ENCODE data around the gene CLMN. TPM values are rescaled to one million over a fixed set of nuclear protein-coding genes. Genes with fewer than 3 reads are reported as not detected.

CLMN gene
- total RNA-seq, 1 donor from 2014 or later = 6.3 TPM

GRCh38 chr14:95345032-95345431, 25.3 kb upstream of the CLMN start:
- TF ChIP-seq, protein P1, sequence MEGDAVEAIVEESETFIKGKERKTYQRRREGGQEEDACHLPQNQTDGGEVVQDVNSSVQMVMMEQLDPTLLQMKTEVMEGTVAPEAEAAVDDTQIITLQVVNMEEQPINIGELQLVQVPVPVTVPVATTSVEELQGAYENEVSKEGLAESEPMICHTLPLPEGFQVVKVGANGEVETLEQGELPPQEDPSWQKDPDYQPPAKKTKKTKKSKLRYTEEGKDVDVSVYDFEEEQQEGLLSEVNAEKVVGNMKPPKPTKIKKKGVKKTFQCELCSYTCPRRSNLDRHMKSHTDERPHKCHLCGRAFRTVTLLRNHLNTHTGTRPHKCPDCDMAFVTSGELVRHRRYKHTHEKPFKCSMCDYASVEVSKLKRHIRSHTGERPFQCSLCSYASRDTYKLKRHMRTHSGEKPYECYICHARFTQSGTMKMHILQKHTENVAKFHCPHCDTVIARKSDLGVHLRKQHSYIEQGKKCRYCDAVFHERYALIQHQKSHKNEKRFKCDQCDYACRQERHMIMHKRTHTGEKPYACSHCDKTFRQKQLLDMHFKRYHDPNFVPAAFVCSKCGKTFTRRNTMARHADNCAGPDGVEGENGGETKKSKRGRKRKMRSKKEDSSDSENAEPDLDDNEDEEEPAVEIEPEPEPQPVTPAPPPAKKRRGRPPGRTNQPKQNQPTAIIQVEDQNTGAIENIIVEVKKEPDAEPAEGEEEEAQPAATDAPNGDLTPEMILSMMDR (IDR thresholded peaks at IDR 0.05) = no peak
- TF ChIP-seq EZH2phosphoT487 (IDR thresholded peaks at IDR 0.05) (no peak), EZH2 (IDR thresholded peaks at IDR 0.05) (no peak)
- H3F3A ChIP-seq (ENCODE audit: low read depth) = no peaks in the 10 kb centered on the region
- H3K9me3 Mint-ChIP-seq = no peaks in the 10 kb centered on the region
- H3K27ac ChIP-seq = no peak overlapping the region
- H3K9ac ChIP-seq = no peak overlapping the region
- no peak overlapping the region for H3K27ac Mint-ChIP-seq
- H3K4me2 ChIP-seq = no peak overlapping the region
- H3K27me3 Mint-ChIP-seq (ENCODE audit: insufficient read depth, low read depth) = peaks cover 7% of the 10 kb centered on the region
- no peaks in the 10 kb centered on the region for H3K4me1 Mint-ChIP-seq
- H3K36me3 Mint-ChIP-seq = no peaks in the 10 kb centered on the region
- no peaks in the 10 kb centered on the region for H3K27me3 ChIP-seq
- H2AFZ ChIP-seq (replicated peaks) = no peak overlapping the region
- no peaks in the 10 kb centered on the region for H3K4me1 ChIP-seq
- DNase-seq (ENCODE audit: low spot score) = no peak
- no peaks in the 10 kb centered on the region for H4K20me1 ChIP-seq (ENCODE audit: low read depth)
- H3K4me3 ChIP-seq = no peak overlapping the region
- no peak overlapping the region for H3K4me3 Mint-ChIP-seq
- H3K9me3 ChIP-seq (ENCODE audit: low read depth) = no peaks in the 10 kb centered on the region
- H3K79me2 ChIP-seq (ENCODE audit: low read depth) = no peaks in the 10 kb centered on the region
- no peaks in the 10 kb centered on the region for H3K36me3 ChIP-seq

DNA sequence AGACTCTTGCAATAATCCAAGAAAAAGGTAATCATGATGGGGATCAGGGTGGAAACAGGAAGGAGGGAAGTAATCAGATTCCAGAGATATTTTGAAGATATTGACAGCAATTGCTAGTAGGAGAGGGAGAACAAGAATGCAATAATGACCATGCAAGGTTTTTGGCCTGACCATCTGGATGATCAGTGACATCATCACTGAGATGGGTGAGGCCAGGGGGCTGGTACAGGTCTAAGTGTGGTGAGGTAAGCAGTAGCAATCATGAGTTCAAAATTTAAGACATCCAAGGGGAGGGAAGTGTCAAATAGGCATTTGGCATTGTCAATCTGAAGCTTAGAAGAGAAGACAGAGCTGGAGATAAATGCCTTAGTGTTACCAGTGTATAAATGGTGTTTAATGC, 24.8 kb upstream of the CLMN start:
- Histone ChIP-seq H3K4me3 (no peak overlapping the region), H3F3A (ENCODE audit: low read depth) (no peaks in the 10 kb centered on the region), H3K9ac (no peak overlapping the region), H3K4me2 (no peak overlapping the region), H3K27ac (no peak overlapping the region), H2AFZ (replicated peaks) (no peak overlapping the region), H3K4me1 (no peaks in the 10 kb centered on the region), H4K20me1 (ENCODE audit: low read depth) (no peaks in the 10 kb centered on the region), H3K27me3 (no peaks in the 10 kb centered on the region), H3K79me2 (ENCODE audit: low read depth) (no peaks in the 10 kb centered on the region), H3K9me3 (ENCODE audit: low read depth) (no peaks in the 10 kb centered on the region), H3K36me3 (no peaks in the 10 kb centered on the region)
- Mint-ChIP-seq H3K27me3 (ENCODE audit: insufficient read depth, low read depth) (peaks cover 7% of the 10 kb centered on the region), H3K4me1 (no peaks in the 10 kb centered on the region), H3K4me3 (no peak overlapping the region), H3K9me3 (no peaks in the 10 kb centered on the region), H3K36me3 (no peaks in the 10 kb centered on the region), H3K27ac (no peak overlapping the region)
- DNase-seq (ENCODE audit: low spot score) = no peak
- no peak for TF ChIP-seq EZH2 (IDR thresholded peaks at IDR 0.05)
- TF ChIP-seq EZH2phosphoT487 (IDR thresholded peaks at IDR 0.05) = no peak
- TF ChIP-seq, protein P1 (IDR thresholded peaks at IDR 0.05) = no peak

- Histone ChIP-seq H3F3A (ENCODE audit: low read depth) (no peaks in the 10 kb centered on the region), H3K4me2 (no peak overlapping the region), H3K27me3 (no peaks in the 10 kb centered on the region), H3K79me2 (ENCODE audit: low read depth) (no peaks in the 10 kb centered on the region), H3K9me3 (ENCODE audit: low read depth) (no peaks in the 10 kb centered on the region), H3K4me3 (no peak overlapping the region), H2AFZ (replicated peaks) (no peak overlapping the region), H3K9ac (no peak overlapping the region), H3K4me1 (no peaks in the 10 kb centered on the region), H4K20me1 (ENCODE audit: low read depth) (no peaks in the 10 kb centered on the region), H3K27ac (no peak overlapping the region), H3K36me3 (no peaks in the 10 kb centered on the region)
- H3K4me1 Mint-ChIP-seq = no peaks in the 10 kb centered on the region
- TF ChIP-seq EZH2 (IDR thresholded peaks at IDR 0.05) (no peak), EZH2phosphoT487 (IDR thresholded peaks at IDR 0.05) (no peak)
- TF ChIP-seq, protein P1 (IDR thresholded peaks at IDR 0.05) = no peak
- H3K4me3 Mint-ChIP-seq = no peak overlapping the region
- H3K27me3 Mint-ChIP-seq (ENCODE audit: insufficient read depth, low read depth) = peaks cover 6% of the 10 kb centered on the region
- no peaks in the 10 kb centered on the region for H3K9me3 Mint-ChIP-seq
- H3K27ac Mint-ChIP-seq = no peak overlapping the region
- no peak for DNase-seq (ENCODE audit: low spot score)
- H3K36me3 Mint-ChIP-seq = no peaks in the 10 kb centered on the region
Observed at GRCh38 chr14:95341564-95341963, 21.9 kb upstream of the CLMN start.

All from neural progenitor cell (in vitro differentiated cells).